Neural progenitor cell (in vitro differentiated cells): Measurements from ENCODE around the gene IQSEC1.

Source experiments
- CTCF ChIP-seq: fragments of 200-600 bp; sonication (generic); IDR thresholded peaks from 2 replicates; pipeline ENCODE4 v1.5.1; 2017; ENCODE audit warnings: antibody characterized with exemption, mild to moderate bottlenecking
- EZH2 ChIP-seq: fragments of 200-600 bp; sonication (generic); IDR thresholded peaks from 2 replicates; pipeline ENCODE4 v1.6.1; 2017; ENCODE audit warnings: antibody characterized with exemption, mild to moderate bottlenecking, moderate library complexity

- no peak for TF ChIP-seq EZH2
- TF ChIP-seq CTCF, result no peak
These were observed 49.1 kb upstream of the IQSEC1 start for GRCh38 chr3:13122081-13123012.
